ENCODE results near the gene DNMT1.

GRCh38 chr19:10089801-10090375 is 104.9 kb downstream of the DNMT1 start:
- TF ChIP-seq, protein P1, sequence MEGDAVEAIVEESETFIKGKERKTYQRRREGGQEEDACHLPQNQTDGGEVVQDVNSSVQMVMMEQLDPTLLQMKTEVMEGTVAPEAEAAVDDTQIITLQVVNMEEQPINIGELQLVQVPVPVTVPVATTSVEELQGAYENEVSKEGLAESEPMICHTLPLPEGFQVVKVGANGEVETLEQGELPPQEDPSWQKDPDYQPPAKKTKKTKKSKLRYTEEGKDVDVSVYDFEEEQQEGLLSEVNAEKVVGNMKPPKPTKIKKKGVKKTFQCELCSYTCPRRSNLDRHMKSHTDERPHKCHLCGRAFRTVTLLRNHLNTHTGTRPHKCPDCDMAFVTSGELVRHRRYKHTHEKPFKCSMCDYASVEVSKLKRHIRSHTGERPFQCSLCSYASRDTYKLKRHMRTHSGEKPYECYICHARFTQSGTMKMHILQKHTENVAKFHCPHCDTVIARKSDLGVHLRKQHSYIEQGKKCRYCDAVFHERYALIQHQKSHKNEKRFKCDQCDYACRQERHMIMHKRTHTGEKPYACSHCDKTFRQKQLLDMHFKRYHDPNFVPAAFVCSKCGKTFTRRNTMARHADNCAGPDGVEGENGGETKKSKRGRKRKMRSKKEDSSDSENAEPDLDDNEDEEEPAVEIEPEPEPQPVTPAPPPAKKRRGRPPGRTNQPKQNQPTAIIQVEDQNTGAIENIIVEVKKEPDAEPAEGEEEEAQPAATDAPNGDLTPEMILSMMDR (IDR thresholded peaks at IDR 0.05): no peak
- no peak for TF ChIP-seq POLR2A (IDR thresholded peaks at IDR 0.05)

All from testis (tissue), 2 donors.